Neural progenitor cell (in vitro differentiated cells): ENCODE data around the gene MVB12B. TPM values are rescaled to one million over a fixed set of nuclear protein-coding genes. Genes with fewer than 3 reads are reported as not detected.

ENCODE experiments used
- DNase-seq: peaks from one replicate; pipeline ENCODE4 v3.0.0-alpha.2; 2016; ENCODE audit warnings: low spot score
- H2AFZ ChIP-seq: fragments of 200-600 bp; sonication (generic); replicated peaks from 2 replicates; pipeline ENCODE4 v1.6.1; 2016; ENCODE audit warnings: antibody characterized with exemption
- H3F3A ChIP-seq: fragments of 200-600 bp; sonication (generic); 2 replicates; pipeline ENCODE4 v1.6.1; 2016; ENCODE audit warnings: antibody characterized with exemption, low read depth
- H3K27ac ChIP-seq: fragments of 200-600 bp; sonication (generic); 2 replicates; pipeline ENCODE4 v1.5.1; 2016; ENCODE audit warnings: mild to moderate bottlenecking
- H3K27me3 ChIP-seq: fragments of 200-600 bp; sonication (generic); 2 replicates; pipeline ENCODE4 v1.6.1; 2016; ENCODE audit warnings: mild to moderate bottlenecking, moderate library complexity
- H3K36me3 ChIP-seq: fragments of 200-600 bp; sonication (generic); 2 replicates; pipeline ENCODE4 v1.5.1; 2016
- H3K4me1 ChIP-seq: fragments of 200-600 bp; sonication (generic); 2 replicates; pipeline ENCODE4 v1.6.1; 2016; ENCODE audit warnings: mixed run types
- H3K4me2 ChIP-seq: fragments of 200-600 bp; sonication (generic); 2 replicates; pipeline ENCODE4 v1.6.1; 2016
- H3K4me3 ChIP-seq: fragments of 200-600 bp; sonication (generic); 2 replicates; pipeline ENCODE4 v1.5.1; 2016
- H3K79me2 ChIP-seq: fragments of 200-600 bp; sonication (generic); 2 replicates; pipeline ENCODE4 v1.6.1; 2016; ENCODE audit warnings: low read depth
- H3K9ac ChIP-seq: fragments of 200-600 bp; sonication (generic); 2 replicates; pipeline ENCODE4 v1.6.1; 2016
- H3K9me3 ChIP-seq: fragments of 200-600 bp; sonication (generic); 2 replicates; pipeline ENCODE4 v1.5.1; 2016; ENCODE audit warnings: low read depth
- H4K20me1 ChIP-seq: fragments of 200-600 bp; sonication (generic); 2 replicates; pipeline ENCODE4 v1.6.1; 2016; ENCODE audit warnings: low read depth
- H3K27ac Mint-ChIP-seq: 3 replicates; pipeline ENCODE4 v1.8.0; 2021; ENCODE audit warnings: mixed read lengths
- H3K27me3 Mint-ChIP-seq: 2 replicates; pipeline ENCODE4 v1.8.0; 2022; ENCODE audit warnings: low read depth, mild to moderate bottlenecking, inconsistent platforms, moderate library complexity, mixed read lengths; ENCODE audit not compliant: insufficient read depth
- H3K36me3 Mint-ChIP-seq: 3 replicates; pipeline ENCODE4 v1.8.0; 2021; ENCODE audit warnings: mixed read lengths
- H3K4me1 Mint-ChIP-seq: 3 replicates; pipeline ENCODE4 v1.8.0; 2021; ENCODE audit warnings: mixed read lengths
- H3K4me3 Mint-ChIP-seq: 3 replicates; pipeline ENCODE4 v1.8.0; 2021; ENCODE audit warnings: mild to moderate bottlenecking, moderate library complexity, mixed read lengths
- H3K9me3 Mint-ChIP-seq: 3 replicates; pipeline ENCODE4 v1.8.0; 2020; ENCODE audit warnings: mixed read lengths
- EZH2 ChIP-seq: fragments of 200-600 bp; sonication (generic); IDR thresholded peaks from 2 replicates; pipeline ENCODE4 v1.6.1; 2017; ENCODE audit warnings: antibody characterized with exemption, mild to moderate bottlenecking, moderate library complexity
- EZH2phosphoT487 ChIP-seq: fragments of 200-600 bp; sonication (generic); IDR thresholded peaks from 2 replicates; pipeline ENCODE4 v1.6.1; 2017; ENCODE audit warnings: antibody characterized with exemption
- total RNA-seq: library from RNA; depleted of rRNA; stranded (reverse); fragments of >200 nt; gene quantifications from 2 replicates; pipeline ENCODE4 v1.2.3, GENCODE V29; 2015; ENCODE audit warnings: low replicate concordance
- TF ChIP-seq, protein P1 (sequence below): fragments of 200-600 bp; sonication (generic); IDR thresholded peaks from 2 replicates; pipeline ENCODE4 v1.5.1; 2017; ENCODE audit warnings: antibody characterized with exemption, mild to moderate bottlenecking

Gene MVB12B
- total RNA-seq, 1 donor from 2014 or later = 16.1 TPM

DNA sequence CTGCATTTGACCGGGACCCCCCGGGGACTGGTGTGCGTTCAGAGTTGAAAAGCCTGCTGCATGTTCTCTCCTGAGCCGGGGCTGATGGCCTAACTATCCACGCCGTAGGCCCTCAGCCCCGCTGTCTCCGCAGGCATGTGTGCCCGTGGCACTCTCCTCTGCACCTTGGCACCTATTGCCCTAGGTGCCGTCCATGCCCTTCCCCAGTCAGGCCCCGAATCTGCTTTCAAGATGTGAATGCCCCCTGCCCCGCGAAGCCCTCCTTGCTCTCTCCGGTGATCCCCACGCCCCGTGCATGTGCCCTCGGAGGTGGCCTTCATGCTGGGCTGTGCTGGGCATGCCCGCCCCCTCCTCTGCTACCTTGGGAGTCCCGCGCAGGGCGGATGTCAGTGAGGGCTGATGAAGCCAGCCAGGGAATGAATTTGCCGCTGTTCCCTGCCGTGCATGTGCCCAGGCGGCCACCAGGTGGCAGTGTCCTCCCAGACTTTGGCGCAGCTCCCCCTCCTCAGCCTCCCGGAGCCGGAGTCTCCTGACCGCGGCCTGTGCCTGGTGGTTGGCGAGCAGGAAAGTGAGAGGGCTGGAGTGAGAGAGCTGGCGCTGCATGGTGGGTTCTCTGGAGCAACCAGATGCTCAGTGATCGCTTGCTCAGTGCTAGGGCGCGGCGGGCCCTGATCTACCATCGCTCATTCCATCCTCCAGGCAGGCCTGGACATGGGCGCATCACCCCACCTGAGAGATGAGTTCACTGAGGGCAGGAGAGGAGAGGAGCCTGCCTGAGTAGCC, 174.2 kb downstream of the MVB12B start:
- no peak overlapping the region for H3K27ac ChIP-seq
- no peaks in the 10 kb centered on the region for H3F3A ChIP-seq
- H2AFZ ChIP-seq = no peak overlapping the region
- H3K4me1 Mint-ChIP-seq = peaks cover 12% of the 10 kb centered on the region
- DNase-seq = peak; percentile 93
- H3K36me3 Mint-ChIP-seq = no peaks in the 10 kb centered on the region
- H3K27ac Mint-ChIP-seq = no peak overlapping the region
- TF ChIP-seq, protein P1, sequence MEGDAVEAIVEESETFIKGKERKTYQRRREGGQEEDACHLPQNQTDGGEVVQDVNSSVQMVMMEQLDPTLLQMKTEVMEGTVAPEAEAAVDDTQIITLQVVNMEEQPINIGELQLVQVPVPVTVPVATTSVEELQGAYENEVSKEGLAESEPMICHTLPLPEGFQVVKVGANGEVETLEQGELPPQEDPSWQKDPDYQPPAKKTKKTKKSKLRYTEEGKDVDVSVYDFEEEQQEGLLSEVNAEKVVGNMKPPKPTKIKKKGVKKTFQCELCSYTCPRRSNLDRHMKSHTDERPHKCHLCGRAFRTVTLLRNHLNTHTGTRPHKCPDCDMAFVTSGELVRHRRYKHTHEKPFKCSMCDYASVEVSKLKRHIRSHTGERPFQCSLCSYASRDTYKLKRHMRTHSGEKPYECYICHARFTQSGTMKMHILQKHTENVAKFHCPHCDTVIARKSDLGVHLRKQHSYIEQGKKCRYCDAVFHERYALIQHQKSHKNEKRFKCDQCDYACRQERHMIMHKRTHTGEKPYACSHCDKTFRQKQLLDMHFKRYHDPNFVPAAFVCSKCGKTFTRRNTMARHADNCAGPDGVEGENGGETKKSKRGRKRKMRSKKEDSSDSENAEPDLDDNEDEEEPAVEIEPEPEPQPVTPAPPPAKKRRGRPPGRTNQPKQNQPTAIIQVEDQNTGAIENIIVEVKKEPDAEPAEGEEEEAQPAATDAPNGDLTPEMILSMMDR = peak; percentile 97
- peak; percentile 20 for TF ChIP-seq EZH2phosphoT487
- peak; percentile 46 for TF ChIP-seq EZH2
- no peaks in the 10 kb centered on the region for H3K9me3 ChIP-seq
- H3K36me3 ChIP-seq = no peaks in the 10 kb centered on the region
- no peaks in the 10 kb centered on the region for H3K4me1 ChIP-seq
- no peak overlapping the region for H3K9ac ChIP-seq
- H3K27me3 Mint-ChIP-seq = peaks cover 10% of the 10 kb centered on the region
- peaks cover 16% of the 10 kb centered on the region for H3K27me3 ChIP-seq
- H4K20me1 ChIP-seq = peaks cover 44% of the 10 kb centered on the region
- H3K4me2 ChIP-seq = peak overlapping the region; percentile 87
- no peaks in the 10 kb centered on the region for H3K79me2 ChIP-seq
- peak overlapping the region; percentile 41 for H3K4me3 Mint-ChIP-seq
- no peak overlapping the region for H3K4me3 ChIP-seq
- H3K9me3 Mint-ChIP-seq = no peaks in the 10 kb centered on the region

DNA sequence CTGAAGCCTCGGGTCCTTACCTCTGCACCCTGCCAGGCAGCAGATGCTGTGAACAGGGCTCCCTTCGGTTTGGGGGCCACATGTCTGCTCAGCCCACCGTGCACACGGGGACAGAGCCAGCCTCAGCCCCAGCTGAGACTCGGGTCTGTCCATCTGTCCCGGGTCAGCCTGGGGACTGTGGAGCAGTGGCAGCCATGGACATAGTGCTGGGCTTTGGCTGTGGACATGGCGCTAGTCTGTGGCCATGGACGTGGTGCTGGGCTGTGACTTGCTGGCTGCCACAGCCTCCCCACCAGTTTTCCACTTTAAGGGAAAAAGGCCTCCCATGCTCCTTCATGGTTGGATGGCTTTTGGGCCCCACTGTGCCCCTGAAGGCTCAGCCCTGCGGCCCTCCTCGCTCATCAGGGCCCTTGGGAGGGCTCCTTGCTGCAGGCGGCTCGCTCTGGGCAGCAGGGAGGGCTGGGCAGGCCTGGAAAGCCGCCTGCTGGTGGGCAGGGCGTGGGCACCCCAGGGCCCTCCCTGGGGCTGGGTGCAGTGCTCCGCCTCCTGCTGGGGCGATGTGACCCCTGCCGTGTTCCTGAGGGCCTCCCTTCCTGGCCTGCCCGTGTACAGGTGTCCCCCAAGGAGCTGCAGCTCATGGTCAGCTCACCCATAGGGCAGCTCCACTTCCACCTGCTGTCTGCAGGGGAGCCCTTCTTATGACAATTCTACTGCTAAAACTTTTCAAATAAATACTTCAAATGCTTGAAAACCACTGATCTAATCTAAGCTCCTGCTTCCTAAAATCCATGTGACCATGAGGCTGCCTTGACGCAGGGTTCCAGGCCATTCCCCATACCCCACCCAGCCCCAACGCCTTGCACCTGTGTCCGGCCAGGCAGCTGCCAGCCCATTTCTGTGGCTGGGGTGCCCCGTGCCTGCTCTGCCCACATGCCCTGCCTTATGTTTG, 175.0 kb downstream of the MVB12B start:
- peak overlapping the region; percentile 60 for H3K27ac Mint-ChIP-seq
- peaks cover 12% of the 10 kb centered on the region for H3K4me1 Mint-ChIP-seq
- Histone ChIP-seq H3K4me3 (no peak overlapping the region), H3K4me1 (no peaks in the 10 kb centered on the region), H3K27ac (no peak overlapping the region), H3K79me2 (no peaks in the 10 kb centered on the region), H3K9me3 (no peaks in the 10 kb centered on the region), H4K20me1 (peaks cover 44% of the 10 kb centered on the region), H3F3A (no peaks in the 10 kb centered on the region), H2AFZ (no peak overlapping the region), H3K27me3 (peaks cover 16% of the 10 kb centered on the region), H3K36me3 (no peaks in the 10 kb centered on the region), H3K9ac (no peak overlapping the region), H3K4me2 (no peak overlapping the region)
- peak overlapping the region; percentile 30 for H3K4me3 Mint-ChIP-seq
- no peak for TF ChIP-seq EZH2
- TF ChIP-seq, protein P1 = no peak
- no peak for TF ChIP-seq EZH2phosphoT487
- H3K36me3 Mint-ChIP-seq = no peaks in the 10 kb centered on the region
- no peak for DNase-seq
- peaks cover 10% of the 10 kb centered on the region for H3K27me3 Mint-ChIP-seq
- H3K9me3 Mint-ChIP-seq = no peaks in the 10 kb centered on the region

DNA sequence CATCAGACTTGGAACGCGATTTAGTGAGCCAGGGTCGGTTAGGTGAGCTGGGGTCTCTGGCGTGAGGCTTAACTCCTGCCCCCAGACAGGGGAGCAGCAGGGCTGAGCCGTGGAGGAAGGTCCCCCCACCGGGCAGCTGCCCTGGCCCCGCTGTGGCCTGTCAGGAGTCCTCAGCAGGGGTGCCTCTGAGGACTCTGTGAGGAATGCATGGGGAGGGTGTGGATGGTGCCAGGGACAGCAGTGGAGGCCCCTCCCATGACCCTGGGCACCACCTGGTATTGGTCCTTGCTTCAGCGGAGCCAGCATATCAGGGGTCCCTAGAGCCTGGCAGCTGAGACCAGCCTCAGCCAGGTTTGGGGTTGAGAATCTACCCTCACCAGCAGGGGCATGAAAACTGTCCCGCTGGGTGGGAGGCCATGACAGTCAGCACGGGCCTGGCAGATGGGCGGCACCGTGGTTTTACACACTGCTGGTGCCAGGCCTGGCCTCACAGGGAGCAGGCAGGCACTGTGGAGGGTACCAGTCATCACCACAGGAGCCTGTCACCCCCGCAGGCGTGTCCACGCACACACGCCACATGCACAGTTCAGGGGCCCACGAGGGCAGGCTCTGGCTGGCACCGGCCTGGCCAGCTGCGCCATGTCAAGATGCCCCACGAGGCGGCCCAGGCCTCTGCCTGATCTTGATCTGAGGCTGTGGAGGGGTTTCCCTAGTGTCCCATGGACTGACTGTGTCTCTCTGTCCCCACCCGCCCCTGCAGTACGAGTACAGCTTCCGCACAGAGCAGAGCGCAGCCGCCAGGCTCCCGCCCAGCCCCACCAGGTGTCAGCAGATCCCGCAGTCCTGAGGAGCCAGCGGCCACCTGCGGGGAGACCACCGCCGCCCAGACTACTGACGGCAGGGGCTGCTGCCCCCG, 176.0 kb downstream of the MVB12B start:
- H3K79me2 ChIP-seq = no peaks in the 10 kb centered on the region
- no peak overlapping the region for H3K4me3 Mint-ChIP-seq
- H3K4me2 ChIP-seq = no peak overlapping the region
- DNase-seq = peak; percentile 49
- no peaks in the 10 kb centered on the region for H3K4me1 ChIP-seq
- H2AFZ ChIP-seq = no peak overlapping the region
- no peak overlapping the region for H3K4me3 ChIP-seq
- H3K9me3 Mint-ChIP-seq = no peaks in the 10 kb centered on the region
- H3F3A ChIP-seq = no peaks in the 10 kb centered on the region
- peaks cover 12% of the 10 kb centered on the region for H3K4me1 Mint-ChIP-seq
- H3K36me3 ChIP-seq = no peaks in the 10 kb centered on the region
- no peak overlapping the region for H3K9ac ChIP-seq
- H3K9me3 ChIP-seq = no peaks in the 10 kb centered on the region
- no peak overlapping the region for H3K27ac ChIP-seq
- peaks cover 44% of the 10 kb centered on the region for H4K20me1 ChIP-seq
- peaks cover 8% of the 10 kb centered on the region for H3K27me3 Mint-ChIP-seq
- H3K27me3 ChIP-seq = peaks cover 16% of the 10 kb centered on the region
- no peaks in the 10 kb centered on the region for H3K36me3 Mint-ChIP-seq
- TF ChIP-seq EZH2 (no peak), EZH2phosphoT487 (no peak)
- peak overlapping the region; percentile 60 for H3K27ac Mint-ChIP-seq
